Endometrium (tissue), 2 donors: ENCODE results near the gene RBMS1.
"Not testable (repeated sequence)": the region's sequence is repeated elsewhere in the genome, so short reads cannot be mapped to it uniquely, and the experiment has no call there.

ENCODE experiments used
- FAIRE-seq: peaks from 2 replicates; lab custom pipeline; 2012; peaks lifted over from hg19 to GRCh38; lab: Jason Lieb, UNC
- donor health status: control.
- donor health status: control.

Gene RBMS1

DNA sequence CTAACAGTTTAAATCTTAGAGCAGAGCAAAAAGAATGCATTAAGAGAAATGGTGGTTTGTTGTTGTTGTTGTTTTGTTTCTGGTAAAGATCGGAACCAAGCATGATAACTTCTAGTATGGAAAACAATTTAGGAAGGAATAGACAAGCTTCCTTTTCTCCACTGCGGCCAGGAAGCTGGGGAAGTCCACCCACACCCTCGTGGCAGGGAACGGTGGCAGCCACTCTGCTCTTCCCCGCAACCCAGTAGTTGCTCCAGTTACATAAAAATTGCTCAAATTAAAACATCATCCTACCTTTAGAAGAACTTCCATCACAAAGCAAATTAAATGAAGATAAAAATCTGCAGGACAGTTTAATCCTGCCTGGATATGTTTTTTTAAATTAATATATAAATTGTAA, 113.0 kb downstream of the RBMS1 start:
- FAIRE-seq: no peak

GRCh38 chr2:160380000-160380570, 113.5 kb downstream of the RBMS1 start:
- FAIRE-seq: no peak

- no peak for FAIRE-seq
Observed at GRCh38 chr2:160379399-160379798, 114.2 kb downstream of the RBMS1 start.

DNA sequence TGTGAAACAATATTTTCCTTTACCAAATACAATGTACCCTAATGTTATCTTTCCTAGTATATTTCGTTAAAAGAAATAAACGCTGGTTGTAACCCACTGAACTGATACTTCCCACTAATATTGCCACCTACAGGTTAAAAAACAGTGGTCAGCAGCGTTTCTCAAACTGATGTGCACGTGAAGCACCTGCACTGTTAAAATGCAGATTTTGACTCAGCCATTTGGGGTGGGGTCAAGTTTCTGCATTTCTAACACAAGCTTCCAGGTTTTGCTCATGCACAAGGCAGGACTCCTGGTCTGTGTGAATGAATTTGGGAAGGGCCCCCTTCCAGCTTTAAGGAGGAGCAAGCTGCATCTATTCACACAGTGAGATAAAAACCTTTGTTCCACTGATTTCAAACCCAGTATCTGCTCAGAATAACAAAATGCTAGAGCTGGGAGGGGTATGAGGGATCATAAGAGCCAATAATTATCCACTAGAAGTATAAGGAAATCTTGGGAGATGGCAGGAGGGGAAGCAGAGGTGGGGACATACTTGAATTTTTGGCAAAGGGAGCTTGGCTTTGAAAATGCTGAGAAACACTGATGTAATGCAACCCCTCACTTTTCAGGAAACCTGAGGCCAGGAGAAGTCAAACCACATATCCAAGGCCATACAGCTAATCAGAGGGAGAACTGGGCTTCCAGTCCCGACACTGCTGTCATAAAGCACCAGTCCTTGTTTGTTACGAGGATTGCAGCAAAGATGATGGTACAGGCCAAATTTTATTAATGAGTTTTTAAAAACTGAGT, 116.2 kb downstream of the RBMS1 start:
- no peak for FAIRE-seq

DNA sequence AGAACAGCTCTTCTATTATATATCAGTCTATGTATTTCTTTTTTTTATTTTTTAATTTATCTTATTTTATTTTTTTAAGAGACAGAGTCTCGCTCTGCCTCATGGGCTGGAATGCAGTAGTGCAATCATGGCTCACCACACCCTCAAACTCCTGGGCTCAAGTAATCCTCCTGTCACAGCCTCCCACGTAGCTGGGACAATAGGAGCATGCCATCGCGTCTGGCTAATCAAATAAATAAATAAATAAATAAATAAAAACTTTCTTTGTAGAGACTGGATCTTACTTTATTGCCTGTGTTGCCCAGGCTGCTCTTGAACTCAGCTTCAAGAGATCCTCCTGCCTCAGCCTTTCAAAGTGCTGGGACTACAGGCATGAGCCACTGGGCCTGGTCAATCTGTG, 117.0 kb downstream of the RBMS1 start:
- FAIRE-seq: no peak

DNA sequence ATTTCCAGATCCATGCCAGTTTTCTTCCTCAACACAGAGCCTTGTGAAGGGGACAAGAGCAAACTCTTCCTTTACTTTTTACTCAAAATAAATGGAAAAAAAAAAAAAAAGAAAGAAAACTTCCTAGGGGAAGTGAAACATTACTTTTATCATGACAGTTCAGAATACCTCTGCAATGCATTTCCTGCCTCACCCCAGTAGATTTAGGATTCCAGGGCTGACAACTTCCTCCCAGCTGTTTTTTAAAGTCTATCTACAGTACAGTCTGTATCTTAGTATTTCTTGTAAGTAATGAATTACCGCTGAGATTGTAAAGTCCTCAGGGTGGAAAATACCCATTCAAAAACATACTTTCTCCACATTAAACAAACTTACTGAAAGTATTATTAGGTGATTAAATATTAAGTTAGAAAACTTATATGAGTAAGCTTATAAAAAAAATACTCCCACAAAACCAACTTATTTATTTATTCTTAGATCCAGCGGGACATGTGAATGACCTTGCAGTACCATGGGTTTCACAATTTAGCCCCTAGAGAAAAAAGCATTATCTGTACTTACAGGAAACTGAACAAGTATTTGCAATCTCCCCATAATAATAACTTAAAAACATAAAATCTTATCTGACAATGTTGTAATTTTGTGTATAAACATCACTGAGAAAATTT, 117.7 kb downstream of the RBMS1 start:
- FAIRE-seq: peak; percentile 62

DNA sequence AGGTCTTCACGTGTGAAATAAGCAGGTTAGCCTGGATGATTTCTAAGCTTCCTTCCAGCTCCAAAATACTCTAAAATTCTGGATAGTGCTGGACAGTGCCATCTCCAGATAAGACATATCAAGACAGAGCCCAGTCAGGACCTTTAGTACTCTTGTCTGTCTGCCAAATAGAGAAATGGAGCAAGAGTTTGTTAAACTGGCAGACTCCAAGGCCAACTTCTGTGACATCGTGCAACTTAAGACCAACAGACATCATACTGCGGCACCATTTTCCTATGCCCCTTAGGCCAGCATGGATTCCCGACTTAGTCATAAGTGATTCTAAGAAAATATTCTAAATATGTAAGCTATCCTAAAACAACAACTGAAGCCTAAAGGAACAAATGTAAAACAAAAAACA, 118.6 kb downstream of the RBMS1 start:
- FAIRE-seq: no peak

- FAIRE-seq: no peak
Observed at GRCh38 chr2:160373666-160374065, 119.9 kb downstream of the RBMS1 start.

DNA sequence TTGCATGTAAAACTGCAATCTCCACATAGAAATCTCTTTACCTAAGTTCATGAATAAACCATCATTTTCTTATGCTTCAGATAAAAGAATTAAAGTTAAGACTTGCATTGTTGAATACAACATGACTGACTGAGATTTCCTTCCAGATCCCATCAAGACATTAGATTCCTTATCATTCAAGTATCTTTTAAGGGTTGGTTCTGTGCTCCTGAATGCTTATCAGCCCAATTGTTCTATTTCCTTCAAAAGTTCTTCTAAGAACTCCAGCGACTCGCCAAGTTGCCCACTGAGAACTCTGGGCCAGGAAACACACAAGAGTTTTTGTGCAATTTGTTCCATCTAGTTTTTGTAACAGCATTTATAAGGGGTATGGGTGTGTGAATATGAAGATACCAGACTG, 120.3 kb downstream of the RBMS1 start:
- FAIRE-seq: no peak

GRCh38 chr2:160372585-160372984, 121.0 kb downstream of the RBMS1 start:
- no peak for FAIRE-seq

DNA sequence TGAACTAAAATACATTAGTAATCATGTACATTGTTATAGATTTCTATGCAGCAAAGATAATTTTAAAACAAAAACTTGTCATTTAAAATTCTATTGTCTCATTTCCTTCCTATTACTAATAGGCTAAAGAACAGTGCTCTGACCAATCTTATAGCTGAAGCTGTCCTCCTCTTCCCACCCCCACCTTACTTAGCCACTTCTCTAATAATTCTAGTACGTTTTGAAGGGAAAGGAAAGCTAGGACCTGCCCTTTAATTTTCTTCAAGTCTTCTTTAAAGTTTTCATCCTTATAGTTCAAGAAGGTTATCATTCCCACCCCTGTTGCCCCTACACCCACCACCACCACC, 121.6 kb downstream of the RBMS1 start:
- FAIRE-seq: no peak

GRCh38 chr2:160371251-160372009, 122.2 kb downstream of the RBMS1 start:
- no peak for FAIRE-seq

- FAIRE-seq: no peak
Observed at GRCh38 chr2:160368988-160369930, 124.3 kb downstream of the RBMS1 start.

GRCh38 chr2:160367887-160368286, 125.7 kb downstream of the RBMS1 start:
- no peak for FAIRE-seq

- FAIRE-seq: not testable (repeated sequence)
Observed at GRCh38 chr2:160367139-160367538, 126.5 kb downstream of the RBMS1 start.

DNA sequence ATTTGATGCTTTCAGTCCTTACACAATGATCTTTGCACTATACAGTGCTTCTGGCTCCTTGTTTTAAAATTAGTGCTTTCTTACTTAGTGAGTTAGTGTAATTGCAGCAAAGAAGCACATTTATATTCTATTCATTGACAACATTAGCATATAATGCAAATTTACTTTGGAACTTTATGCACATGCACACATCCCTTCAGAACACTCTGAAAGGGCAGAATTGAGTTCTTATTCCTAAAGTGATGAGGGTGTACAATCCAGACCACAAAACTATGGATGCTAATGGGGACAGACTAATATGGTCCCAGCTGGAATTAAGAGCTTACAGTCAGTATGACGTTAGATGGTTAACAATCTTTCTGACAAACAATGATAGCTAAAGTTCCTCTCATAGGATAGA, 127.1 kb downstream of the RBMS1 start:
- no peak for FAIRE-seq

- peak; percentile 92 for FAIRE-seq
Observed at GRCh38 chr2:160365716-160366367, 127.8 kb downstream of the RBMS1 start.

- FAIRE-seq: peak; percentile 88
Observed at GRCh38 chr2:160364364-160364763, 129.2 kb downstream of the RBMS1 start.

DNA sequence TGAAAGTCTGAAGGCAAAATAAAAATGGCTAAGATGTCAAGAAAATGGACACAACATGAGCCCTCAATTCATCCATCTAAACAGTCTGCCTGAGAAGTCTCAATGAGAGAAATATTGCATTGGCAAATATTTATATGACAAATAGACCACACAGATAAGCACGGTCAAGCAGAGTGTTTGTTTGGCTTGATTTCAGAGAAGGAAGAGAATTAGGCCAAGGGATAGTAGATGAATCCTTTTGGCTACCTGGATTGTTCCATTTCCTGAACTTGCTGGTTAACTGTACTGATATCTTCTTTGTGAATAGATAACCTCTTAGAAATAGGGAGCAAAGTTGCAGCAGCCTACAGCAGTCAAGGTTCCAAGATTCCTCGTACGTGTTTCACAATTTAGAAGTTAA, 129.6 kb downstream of the RBMS1 start:
- no peak for FAIRE-seq

GRCh38 chr2:160363055-160363454, 130.6 kb downstream of the RBMS1 start:
- no peak for FAIRE-seq

DNA sequence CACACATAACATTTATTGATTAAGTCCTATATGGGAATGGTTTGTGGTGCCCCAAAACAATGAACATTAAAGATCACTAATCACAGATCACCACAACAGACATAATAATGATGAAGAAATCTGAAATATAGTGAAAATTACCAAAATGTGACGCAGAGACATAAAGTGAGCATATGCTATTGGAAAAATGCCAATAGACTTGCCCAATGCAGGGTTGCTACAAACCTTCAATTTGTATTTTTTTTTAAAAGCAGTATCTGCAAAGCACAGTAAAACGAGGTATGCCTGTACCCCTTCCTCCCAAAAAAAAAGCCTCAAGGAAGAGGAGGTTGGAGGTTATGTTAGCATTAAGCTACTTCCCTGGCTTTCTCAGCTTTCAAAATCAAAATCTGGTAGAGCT, 131.1 kb downstream of the RBMS1 start:
- no peak for FAIRE-seq
